ENCODE results near the gene DMAC1.

DNA sequence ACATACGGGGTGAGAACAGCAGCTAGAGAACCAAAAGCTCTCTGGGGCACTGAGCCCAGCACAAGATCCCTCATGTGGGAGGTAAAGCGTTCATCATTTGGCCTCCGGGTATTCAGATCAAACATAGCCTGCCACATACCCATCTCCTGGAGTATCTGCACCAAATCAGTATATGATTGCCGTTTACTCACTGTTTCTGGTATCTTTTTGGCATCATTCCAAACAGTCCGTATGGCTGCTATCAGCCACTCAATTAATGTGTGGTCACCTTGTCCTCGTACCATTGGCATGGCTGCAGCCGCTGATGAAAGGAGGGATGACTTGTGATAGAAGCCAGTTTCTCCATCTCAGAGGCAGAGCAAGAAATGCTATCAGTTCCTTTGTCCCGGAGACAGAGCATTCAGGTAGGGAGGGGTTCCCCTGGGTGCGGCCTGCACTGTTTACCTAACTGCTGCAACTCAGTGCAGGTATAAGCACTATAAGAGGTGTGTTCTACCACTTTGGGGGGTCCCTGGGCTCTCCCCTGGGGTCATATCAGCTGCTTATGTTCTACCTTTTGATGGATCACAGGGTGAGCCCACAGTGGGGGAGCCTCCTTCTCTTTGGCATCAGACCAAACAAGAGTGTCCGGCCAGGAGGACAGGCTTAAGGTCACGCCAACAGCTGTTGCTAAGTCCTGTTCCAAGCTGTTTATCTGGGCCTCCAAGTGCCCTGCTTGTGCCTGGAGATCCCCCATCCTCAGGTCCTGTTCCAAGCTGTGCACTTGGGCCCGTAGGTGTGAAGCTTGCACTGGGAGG lies 9.4 kb downstream of the DMAC1 start:
- TF ChIP-seq, protein P1, sequence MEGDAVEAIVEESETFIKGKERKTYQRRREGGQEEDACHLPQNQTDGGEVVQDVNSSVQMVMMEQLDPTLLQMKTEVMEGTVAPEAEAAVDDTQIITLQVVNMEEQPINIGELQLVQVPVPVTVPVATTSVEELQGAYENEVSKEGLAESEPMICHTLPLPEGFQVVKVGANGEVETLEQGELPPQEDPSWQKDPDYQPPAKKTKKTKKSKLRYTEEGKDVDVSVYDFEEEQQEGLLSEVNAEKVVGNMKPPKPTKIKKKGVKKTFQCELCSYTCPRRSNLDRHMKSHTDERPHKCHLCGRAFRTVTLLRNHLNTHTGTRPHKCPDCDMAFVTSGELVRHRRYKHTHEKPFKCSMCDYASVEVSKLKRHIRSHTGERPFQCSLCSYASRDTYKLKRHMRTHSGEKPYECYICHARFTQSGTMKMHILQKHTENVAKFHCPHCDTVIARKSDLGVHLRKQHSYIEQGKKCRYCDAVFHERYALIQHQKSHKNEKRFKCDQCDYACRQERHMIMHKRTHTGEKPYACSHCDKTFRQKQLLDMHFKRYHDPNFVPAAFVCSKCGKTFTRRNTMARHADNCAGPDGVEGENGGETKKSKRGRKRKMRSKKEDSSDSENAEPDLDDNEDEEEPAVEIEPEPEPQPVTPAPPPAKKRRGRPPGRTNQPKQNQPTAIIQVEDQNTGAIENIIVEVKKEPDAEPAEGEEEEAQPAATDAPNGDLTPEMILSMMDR (IDR thresholded peaks at IDR 0.05) = no peak
- no peak for TF ChIP-seq POLR2A (IDR thresholded peaks at IDR 0.05; ENCODE audit: low read depth)

Measured in esophagus muscularis mucosa (tissue), 3 donors.